Esophagus (tissue), 2 donors: ENCODE results near the gene NBAS. TPM values are rescaled to one million over a fixed set of nuclear protein-coding genes. Genes with fewer than 3 reads are reported as not detected.
A peak's percentile ranks its signal among the peaks of the same experiment; 100 is the strongest.

Experiments used
- H3K27ac ChIP-seq, 2 donors: one replicate each; pipeline ENCODE4 v1.5.1; 2013; ENCODE audit warnings: low read depth in 2 of 2, mild to moderate bottlenecking in 2 of 2, inconsistent platforms in 1 of 2, low read length in 1 of 2, moderate library complexity in 1 of 2
- H3K27me3 ChIP-seq, 2 donors: one replicate each; pipeline ENCODE4 v1.6.1; 2013; ENCODE audit warnings: low read length in 2 of 2, control low read depth in 1 of 2, mild to moderate bottlenecking in 1 of 2; ENCODE audit not compliant: insufficient read depth in 2 of 2, control insufficient read depth in 1 of 2
- H3K36me3 ChIP-seq, 2 donors: one replicate each; pipeline ENCODE4 v1.6.1; 2013; ENCODE audit warnings: low read length in 1 of 2; ENCODE audit not compliant: control insufficient read depth in 2 of 2, insufficient read depth in 2 of 2
- H3K4me1 ChIP-seq, 2 donors: one replicate each; pipeline ENCODE4 v1.6.1; 2013; ENCODE audit warnings: low read length in 1 of 2; ENCODE audit not compliant: control insufficient read depth in 2 of 2, insufficient read depth in 2 of 2
- H3K4me3 ChIP-seq, 2 donors: one replicate each; pipeline ENCODE4 v1.5.1; 2013; ENCODE audit warnings: low read length in 2 of 2, mild to moderate bottlenecking in 2 of 2, low read depth in 1 of 2, moderate library complexity in 1 of 2
- H3K9me3 ChIP-seq, 2 donors: one replicate each; pipeline ENCODE4 v1.6.1; 2013; ENCODE audit warnings: mild to moderate bottlenecking in 2 of 2, low read depth in 1 of 2, low read length in 1 of 2, moderate library complexity in 1 of 2; ENCODE audit not compliant: control insufficient read depth in 2 of 2, insufficient read depth in 1 of 2
- WGBS, 2 donors: extraction: QIAGEN DNeasy Blood & Tissue Kit; methylation state at CpG; one replicate each; pipeline ENCODE4 v1.1.7; 2013; 5-methylcytosine and 5-hydroxymethylcytosine counted together
- polyA plus RNA-seq, 2 donors: library from polyadenylated mRNA; stranded (reverse); fragments of 200-250 nt; gene quantifications; one replicate each; pipeline ENCODE4 v1.2.3, GENCODE V29; 2013
- donor health status: healthy with polysubstance abuse.
- donor health status: Bipolar disorder and iron deficiency.

Gene NBAS
- polyA plus RNA-seq, 2 donors: 13.8 to 15.0 TPM

DNA sequence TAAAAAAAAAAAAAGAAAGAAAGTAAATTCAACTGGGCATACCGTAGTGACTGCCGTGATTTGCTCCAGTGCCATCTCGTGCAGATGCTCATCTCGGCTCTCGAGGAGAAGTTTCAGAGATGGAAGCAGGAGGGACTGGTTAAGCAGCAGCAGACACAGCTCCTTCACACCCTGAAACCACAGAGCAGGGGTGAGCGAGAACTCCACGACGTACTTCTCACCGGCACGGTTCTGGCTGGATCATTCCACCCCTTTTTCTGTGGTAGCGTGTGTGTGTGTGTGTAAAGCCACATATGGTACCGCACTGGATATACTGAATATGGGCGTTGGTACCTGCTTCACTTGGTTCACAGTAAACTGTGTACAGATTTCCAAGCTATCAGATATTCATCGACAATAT lies 382.2 kb downstream of the NBAS start:
- Histone ChIP-seq H3K27ac (no peak overlapping the region), H3K4me3 (no peak overlapping the region), H3K36me3 (peaks cover 3 to 4% of the 10 kb centered on the region in 2 donors), H3K27me3 (no peaks in the 10 kb centered on the region), H3K9me3 (no peaks in the 10 kb centered on the region), H3K4me1 (peaks cover 0 to 3% of the 10 kb centered on the region in 2 donors)
- WGBS, 2 donors: 85 to 89% methylated on average over 14 of the region's 14 CpGs

DNA sequence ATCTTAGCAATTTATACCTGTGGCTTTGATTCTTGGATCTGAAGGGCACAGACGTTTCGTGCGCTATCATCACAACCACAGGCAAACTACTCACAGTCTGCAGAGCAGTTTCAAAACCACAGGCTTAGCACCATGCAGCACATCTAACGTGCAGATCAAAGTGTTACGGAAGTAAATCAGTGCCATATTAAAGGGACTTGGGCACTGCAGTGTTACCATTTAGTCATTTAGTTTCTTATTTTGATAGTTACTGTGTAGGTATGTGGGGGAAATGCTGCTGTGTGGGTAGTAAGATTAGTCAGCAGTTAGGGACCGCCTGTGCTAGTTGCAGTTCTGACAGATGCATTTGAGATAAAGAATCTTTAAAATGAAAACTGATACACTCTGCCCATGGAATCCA lies 384.0 kb downstream of the NBAS start:
- Histone ChIP-seq H3K27me3 (no peaks in the 10 kb centered on the region), H3K36me3 (peaks cover 3 to 4% of the 10 kb centered on the region in 2 donors), H3K9me3 (no peaks in the 10 kb centered on the region), H3K4me3 (no peak overlapping the region), H3K27ac (no peak overlapping the region), H3K4me1 (peaks cover 0 to 3% of the 10 kb centered on the region in 2 donors)
- WGBS, 2 donors: 77 to 85% methylated on average over 6 of the region's 6 CpGs

DNA sequence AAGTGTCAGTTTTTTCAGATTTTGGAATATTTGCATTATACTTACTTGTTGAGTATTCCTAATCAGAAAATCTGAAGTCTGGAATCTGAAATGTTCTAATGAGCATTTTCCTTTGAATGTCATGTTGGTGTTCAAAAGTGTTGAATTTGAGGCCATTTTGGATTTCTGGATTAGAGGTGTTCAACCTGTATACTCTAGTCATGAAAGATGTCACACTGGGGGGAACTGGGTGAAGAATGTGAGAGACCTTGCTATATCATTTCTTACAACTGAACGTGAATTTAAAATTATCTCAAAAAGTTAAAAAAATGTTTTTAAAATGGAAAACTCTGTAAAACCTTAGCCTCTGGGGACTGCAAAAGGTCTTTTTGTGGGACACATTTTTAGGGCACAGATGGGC lies 384.5 kb downstream of the NBAS start:
- 88 to 94% methylated on average over 1 of the region's 1 CpG for WGBS, 2 donors
- Histone ChIP-seq H3K36me3 (peaks cover 3 to 4% of the 10 kb centered on the region in 2 donors), H3K9me3 (no peaks in the 10 kb centered on the region), H3K4me3 (no peak overlapping the region), H3K4me1 (peaks cover 0 to 3% of the 10 kb centered on the region in 2 donors), H3K27me3 (no peaks in the 10 kb centered on the region), H3K27ac (no peak overlapping the region)

DNA sequence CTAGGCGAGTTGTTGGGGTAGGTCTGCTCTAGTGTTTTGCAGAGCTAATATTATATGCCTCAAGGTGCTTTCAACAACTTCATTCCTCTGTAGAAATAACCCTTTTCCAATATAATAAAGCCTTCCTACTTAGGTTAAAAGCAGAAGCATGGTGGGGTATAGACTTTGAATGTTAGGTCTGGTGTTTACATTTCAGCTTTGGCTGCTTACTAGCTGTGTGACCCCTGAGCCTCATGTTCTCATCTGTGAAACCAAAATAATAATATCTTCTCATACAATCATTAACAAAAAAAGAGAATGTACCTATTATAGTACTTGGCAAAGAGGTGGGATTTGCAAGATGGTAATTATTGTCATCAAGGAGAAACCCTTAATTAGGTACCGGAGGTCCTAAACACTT lies 386.6 kb downstream of the NBAS start:
- Histone ChIP-seq H3K36me3 (peaks cover 3 to 4% of the 10 kb centered on the region in 2 donors), H3K9me3 (no peaks in the 10 kb centered on the region), H3K4me3 (no peak overlapping the region), H3K4me1 (peaks cover 3% of the 10 kb centered on the region in 2 donors), H3K27ac (no peak overlapping the region), H3K27me3 (no peaks in the 10 kb centered on the region)
- 92 to 98% methylated on average over 2 of the region's 2 CpGs for WGBS, 2 donors

DNA sequence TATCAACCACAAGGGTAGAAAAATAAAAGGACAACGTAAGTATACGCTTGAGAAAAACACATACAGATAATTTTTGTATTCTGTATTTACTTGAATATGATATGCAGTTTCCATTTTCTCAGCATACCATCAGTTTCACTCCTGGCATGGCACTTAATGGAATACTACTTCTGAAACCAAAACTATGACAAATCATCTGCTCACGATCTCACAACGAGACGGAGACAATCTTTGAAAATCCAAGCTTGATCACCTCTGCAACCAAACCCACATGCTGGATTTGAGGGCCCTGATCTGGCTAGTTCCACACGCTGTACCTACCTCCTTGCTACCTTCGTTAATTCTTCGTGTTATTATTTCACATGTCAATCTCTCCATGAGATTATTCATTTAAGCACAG lies 387.6 kb downstream of the NBAS start:
- H3K27ac ChIP-seq: no peak overlapping the region
- H3K9me3 ChIP-seq: no peaks in the 10 kb centered on the region
- H3K4me3 ChIP-seq: no peak overlapping the region
- H3K4me1 ChIP-seq: peaks cover 0 to 3% of the 10 kb centered on the region in 2 donors
- no peaks in the 10 kb centered on the region for H3K27me3 ChIP-seq
- WGBS, 2 donors: 80 to 88% methylated on average over 8 of the region's 8 CpGs
- H3K36me3 ChIP-seq: peaks cover 0 to 4% of the 10 kb centered on the region in 2 donors

DNA sequence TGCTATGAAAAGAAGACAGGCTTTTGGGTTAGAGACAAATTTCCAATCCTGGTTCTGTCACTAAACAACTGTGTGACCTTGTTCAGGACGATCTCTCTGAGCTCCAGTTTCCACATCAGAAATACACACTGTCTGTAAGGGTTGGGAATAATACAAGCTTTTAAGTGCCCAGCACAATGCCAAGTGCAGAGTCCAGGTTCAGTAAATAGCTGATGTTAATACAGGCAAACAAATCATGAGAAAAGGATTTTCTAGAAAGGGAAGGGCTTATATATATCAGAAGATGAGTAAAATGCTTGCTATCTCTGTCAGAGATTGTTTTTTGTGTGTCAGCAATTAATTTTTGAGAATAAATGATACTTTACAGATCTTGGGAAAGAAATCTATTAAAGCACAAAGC lies 388.3 kb downstream of the NBAS start:
- H3K4me3 ChIP-seq: no peak overlapping the region
- no peaks in the 10 kb centered on the region for H3K9me3 ChIP-seq
- H3K27me3 ChIP-seq: no peaks in the 10 kb centered on the region
- peaks cover 0 to 3% of the 10 kb centered on the region in 2 donors for H3K4me1 ChIP-seq
- peaks cover 0 to 4% of the 10 kb centered on the region in 2 donors for H3K36me3 ChIP-seq
- no peak overlapping the region for H3K27ac ChIP-seq
- 69 to 72% methylated on average over 1 of the region's 1 CpG for WGBS, 2 donors

DNA sequence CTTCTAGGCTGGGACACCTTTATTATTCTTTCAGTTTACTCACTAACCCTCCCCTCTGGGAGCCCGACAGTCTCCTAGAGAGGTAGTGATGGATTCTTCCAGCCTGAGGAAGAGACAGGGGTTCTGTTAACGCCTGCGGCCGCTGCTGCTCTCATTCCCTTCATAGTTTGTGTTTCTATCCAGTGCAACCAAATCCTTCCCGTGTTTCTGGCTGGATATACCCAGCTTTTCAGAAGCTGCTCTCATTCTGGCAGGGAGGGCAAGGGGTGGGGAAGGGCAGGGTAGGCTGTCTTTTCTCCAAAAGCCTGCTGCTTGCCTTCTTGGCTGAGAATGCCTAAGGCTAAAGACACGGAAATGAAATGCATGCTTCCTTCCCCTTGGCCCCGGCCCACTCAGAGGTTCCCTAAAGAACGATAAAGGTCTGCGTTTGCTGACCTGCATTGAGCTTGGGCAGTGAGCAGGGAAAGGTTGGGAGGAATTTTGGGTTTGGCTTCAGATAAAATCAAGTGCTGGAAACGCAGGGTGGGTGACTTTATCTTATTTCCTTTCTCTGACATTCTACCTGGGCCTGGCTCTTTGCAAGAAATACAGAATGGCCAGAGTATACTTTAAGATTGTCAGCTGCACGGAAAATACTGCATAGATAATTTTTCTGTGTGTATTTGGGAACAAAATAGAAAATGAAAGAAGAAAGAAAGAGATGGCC lies 390.9 kb downstream of the NBAS start:
- peak overlapping the region in 1 of 2 donors; percentile 48 for H3K27ac ChIP-seq
- H3K4me3 ChIP-seq: no peak overlapping the region
- whole genome bisulfite sequencing, 2 donors: 44% methylated on average over 11 of the region's 11 CpGs

DNA sequence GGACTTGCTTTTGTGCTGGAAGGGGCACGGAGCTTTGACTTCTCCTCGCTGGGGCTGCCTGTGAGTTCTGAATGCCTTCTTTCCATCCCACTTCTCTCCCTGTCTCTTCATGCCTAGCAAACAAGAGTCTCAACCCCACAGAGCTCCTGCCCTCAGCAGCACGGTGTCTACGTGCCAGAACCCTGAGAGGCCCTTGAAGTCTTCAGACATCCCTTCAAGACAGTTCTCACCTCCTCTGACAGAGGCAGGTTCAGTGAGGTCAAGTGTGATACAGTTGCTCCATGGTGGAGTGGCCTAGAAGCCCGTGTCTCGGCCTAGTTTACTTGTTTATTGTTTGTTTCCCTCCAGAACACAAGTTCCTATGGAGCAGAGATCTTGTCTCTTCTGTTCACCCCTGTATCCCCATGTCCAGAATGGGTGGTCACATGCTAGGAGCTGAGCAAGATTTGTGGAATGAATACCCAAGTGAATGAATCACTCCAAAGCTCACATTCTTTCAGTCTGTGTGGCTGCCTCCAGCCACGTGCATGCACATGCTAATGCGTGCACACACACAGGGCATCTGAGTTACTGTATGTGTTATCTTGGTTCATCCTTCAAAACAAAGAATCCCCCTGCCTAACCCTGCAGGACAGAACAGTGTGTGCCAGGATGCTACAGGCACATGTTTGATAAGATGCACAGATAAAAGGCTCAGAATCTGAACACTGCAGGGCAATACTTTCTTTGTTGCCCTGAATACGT lies 391.6 kb downstream of the NBAS start:
- H3K9me3 ChIP-seq: no peaks in the 10 kb centered on the region
- no peak overlapping the region for H3K4me3 ChIP-seq
- no peaks in the 10 kb centered on the region for H3K36me3 ChIP-seq
- no peaks in the 10 kb centered on the region for H3K27me3 ChIP-seq
- peak overlapping the region in 1 of 2 donors; percentile 48 for H3K27ac ChIP-seq
- WGBS, 2 donors: 73 to 74% methylated on average over 9 of the region's 9 CpGs
- H3K4me1 ChIP-seq: peaks cover 0 to 3% of the 10 kb centered on the region in 2 donors

More for the DNA sequence above, 390.9 kb downstream of the NBAS start:
- no peaks in the 10 kb centered on the region for H3K36me3 ChIP-seq
- H3K27me3 ChIP-seq: no peaks in the 10 kb centered on the region
- H3K4me1 ChIP-seq: peaks cover 0 to 3% of the 10 kb centered on the region in 2 donors
- H3K9me3 ChIP-seq: no peaks in the 10 kb centered on the region

DNA sequence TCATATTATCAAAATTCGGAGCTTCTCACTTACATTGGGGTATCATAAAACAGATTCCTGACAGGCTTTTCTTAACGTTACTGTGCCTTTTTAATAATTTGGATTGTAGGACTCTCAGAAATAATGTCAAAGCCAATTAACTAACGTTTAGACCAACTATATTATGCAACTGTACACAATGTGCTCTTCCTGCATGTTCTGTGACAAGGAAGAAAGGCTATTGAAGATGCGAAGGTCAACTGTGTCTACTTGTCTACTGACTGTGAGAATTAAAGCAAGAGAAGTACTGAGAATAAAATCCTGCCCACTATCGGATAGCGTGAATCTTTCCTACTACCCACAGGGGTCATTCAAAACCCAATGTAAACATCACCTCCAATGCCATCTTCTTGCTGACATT lies 393.0 kb downstream of the NBAS start:
- H3K9me3 ChIP-seq: no peaks in the 10 kb centered on the region
- no peaks in the 10 kb centered on the region for H3K36me3 ChIP-seq
- WGBS, 2 donors: 86 to 90% methylated on average over 6 of the region's 6 CpGs
- no peaks in the 10 kb centered on the region for H3K27me3 ChIP-seq
- peaks cover 0 to 3% of the 10 kb centered on the region in 2 donors for H3K4me1 ChIP-seq
- H3K27ac ChIP-seq: no peak overlapping the region
- no peak overlapping the region for H3K4me3 ChIP-seq
